ENCODE data around the gene ERBB2. TPM values are rescaled to one million over a fixed set of nuclear protein-coding genes. Genes with fewer than 3 reads are reported as not detected.

The ERBB2 gene
- total RNA-seq, 1 donor from 2014 or later = 7.1 TPM

DNA sequence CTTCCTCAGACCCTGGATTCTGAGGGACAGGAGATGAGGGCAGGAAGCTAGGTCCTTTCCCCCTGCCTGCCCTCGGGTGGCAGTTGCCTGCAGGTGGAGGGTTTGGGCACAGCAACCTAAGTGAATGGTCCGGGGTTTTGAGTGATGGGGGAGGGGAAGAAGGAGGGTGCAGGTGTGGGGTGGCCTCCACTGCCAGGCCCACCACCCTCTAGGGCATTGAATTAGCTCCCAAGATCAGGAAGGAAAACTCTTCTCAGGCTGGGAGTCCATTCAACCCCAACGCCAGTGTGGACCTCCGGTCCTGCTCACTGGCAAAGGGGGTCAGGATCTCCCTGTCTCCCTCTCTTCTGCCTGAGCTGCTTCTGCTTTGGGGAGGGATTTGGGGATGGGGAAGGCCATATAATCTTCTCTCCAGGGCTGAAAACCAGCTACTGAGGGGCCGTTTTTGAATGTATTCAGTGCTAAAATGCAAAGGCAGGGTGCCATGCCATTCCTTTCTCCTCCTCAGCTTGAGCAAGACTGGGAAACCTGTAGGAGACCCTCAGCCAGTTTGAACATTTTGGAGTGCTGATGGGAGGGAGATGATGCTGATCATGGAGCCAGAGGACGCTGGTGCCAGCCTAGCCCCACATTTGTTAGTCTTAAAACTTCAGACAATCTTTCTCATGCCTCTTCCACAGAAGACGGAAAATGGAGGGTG, 56.7 kb downstream of the ERBB2 start:
- TF ChIP-seq, protein P1, sequence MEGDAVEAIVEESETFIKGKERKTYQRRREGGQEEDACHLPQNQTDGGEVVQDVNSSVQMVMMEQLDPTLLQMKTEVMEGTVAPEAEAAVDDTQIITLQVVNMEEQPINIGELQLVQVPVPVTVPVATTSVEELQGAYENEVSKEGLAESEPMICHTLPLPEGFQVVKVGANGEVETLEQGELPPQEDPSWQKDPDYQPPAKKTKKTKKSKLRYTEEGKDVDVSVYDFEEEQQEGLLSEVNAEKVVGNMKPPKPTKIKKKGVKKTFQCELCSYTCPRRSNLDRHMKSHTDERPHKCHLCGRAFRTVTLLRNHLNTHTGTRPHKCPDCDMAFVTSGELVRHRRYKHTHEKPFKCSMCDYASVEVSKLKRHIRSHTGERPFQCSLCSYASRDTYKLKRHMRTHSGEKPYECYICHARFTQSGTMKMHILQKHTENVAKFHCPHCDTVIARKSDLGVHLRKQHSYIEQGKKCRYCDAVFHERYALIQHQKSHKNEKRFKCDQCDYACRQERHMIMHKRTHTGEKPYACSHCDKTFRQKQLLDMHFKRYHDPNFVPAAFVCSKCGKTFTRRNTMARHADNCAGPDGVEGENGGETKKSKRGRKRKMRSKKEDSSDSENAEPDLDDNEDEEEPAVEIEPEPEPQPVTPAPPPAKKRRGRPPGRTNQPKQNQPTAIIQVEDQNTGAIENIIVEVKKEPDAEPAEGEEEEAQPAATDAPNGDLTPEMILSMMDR (IDR thresholded peaks at IDR 0.05) = no peak
- Mint-ChIP-seq H3K27ac (peak overlapping the region; percentile 97), H3K36me3 (ENCODE audit: low read depth) (peaks cover 31% of the 10 kb centered on the region), H3K4me1 (peaks cover 81% of the 10 kb centered on the region), H3K9me3 (no peaks in the 10 kb centered on the region), H3K4me3 (peak overlapping the region; percentile 76), H3K27me3 (no peaks in the 10 kb centered on the region)
- no peak for ATAC-seq (ENCODE audit: low read depth)
- CTCF ChIA-PET = interaction anchor here (0.6 to 3.1 kb wide), 11 partner anchors 14 to 224 kb away, joined by 3 to 26 read pairs (median 7); partner anchors contain the start of genes IKZF3 and PSMD3
- DNase-seq = no peak
- POLR2A ChIA-PET = interaction anchor here (0.5 to 10.0 kb wide), 28 partner anchors 9 to 774 kb away, joined by 3 to 308 read pairs (median 8); partner anchors contain the start of genes IKZF3, LRRC3C, MIEN1 and ORMDL3
- intact Hi-C loops (cut with micrococcal nuclease) = loop anchor here (10.0 kb wide), 1 partner anchor 568 kb away; no protein-coding TSS in a partner anchor

DNA sequence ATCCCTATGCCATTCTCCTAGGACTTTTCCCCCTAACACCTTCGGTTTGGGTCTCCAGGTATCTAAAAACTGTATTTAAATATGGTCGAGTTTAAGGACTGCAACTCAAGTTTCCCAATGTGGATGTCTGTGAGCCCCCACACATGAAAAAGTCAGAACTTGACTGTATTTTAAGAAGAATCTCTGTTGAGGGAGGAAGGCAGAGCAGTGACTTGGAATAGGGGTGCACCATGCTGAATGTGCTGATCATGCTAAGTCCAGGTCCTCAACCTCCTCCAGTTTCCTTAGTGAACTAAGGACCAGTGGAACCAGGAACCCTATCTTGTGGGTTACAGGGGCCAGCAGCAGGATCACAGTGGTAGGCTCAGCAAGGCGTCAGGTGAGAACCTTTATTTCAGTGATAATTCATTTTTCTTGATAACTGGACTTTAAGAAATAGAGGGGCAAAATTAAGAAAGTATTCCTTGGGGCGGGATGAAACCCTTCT, 57.4 kb downstream of the ERBB2 start:
- DNase-seq = no peak
- ChIA-PET CTCF (interaction anchor here (0.6 to 3.1 kb wide), 5 partner anchors 13 to 136 kb away, joined by 3 to 26 read pairs (median 14); partner anchors contain the start of gene IKZF3), POLR2A (interaction anchor here (0.5 to 10.0 kb wide), 16 partner anchors 8 to 775 kb away, joined by 3 to 308 read pairs (median 22); partner anchors contain the start of genes IKZF3, MIEN1 and PSMD3)
- Mint-ChIP-seq H3K4me1 (peaks cover 81% of the 10 kb centered on the region), H3K27me3 (no peaks in the 10 kb centered on the region), H3K9me3 (no peaks in the 10 kb centered on the region), H3K4me3 (peak overlapping the region; percentile 61), H3K36me3 (ENCODE audit: low read depth) (peaks cover 38% of the 10 kb centered on the region), H3K27ac (peak overlapping the region; percentile 97)
- intact Hi-C loops (cut with micrococcal nuclease) = loop anchor here (10.0 kb wide), 1 partner anchor 568 kb away; no protein-coding TSS in a partner anchor
- TF ChIP-seq, protein P1 (IDR thresholded peaks at IDR 0.05) = no peak
- no peak for ATAC-seq (ENCODE audit: low read depth)

DNA sequence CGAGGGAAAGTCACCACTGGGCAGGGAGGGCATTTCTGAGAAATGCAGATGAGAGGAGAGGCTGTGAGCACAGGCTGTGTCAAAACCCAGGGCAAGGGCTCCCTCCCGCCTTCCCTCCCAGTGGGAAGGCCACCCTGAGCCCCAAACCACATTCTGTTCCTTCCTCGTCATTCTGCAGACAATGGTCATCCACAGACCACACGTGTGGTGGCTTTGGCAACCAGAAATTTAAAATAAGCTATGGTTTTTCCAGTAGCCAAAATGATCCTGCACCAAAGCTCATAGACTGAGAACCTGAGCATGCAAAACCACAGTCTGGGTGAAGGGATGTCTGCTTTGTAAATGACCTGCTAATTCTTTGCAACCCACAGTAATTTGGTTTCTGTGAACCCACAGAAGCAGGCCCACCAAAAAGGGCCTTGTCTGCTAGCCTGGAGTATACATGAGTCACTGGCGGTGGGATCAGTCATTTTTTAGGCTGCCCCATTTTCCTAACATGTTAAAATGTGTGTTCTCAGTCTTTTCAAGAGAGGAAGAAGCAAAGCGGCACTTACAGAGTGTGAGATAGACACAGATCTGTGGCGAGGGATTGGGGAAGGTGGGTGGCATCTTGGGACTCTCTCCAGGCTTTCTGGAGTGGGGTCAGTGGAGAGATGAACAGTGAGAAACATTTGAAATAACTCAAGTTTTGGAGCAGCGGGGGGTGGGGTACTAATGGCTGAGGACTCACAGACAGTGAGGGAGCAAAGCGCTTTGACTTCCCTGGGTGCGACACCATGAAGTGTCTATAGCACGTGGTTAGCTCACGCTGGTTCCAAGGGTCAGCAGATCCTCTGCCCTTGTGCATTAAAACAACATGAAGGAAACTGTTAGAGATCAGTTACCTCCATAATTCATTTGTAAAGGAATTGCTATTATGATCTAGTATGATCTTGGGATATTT, 58.3 kb downstream of the ERBB2 start:
- Mint-ChIP-seq H3K36me3 (ENCODE audit: low read depth) (peaks cover 48% of the 10 kb centered on the region), H3K9me3 (no peaks in the 10 kb centered on the region), H3K4me1 (peaks cover 81% of the 10 kb centered on the region), H3K27ac (peak overlapping the region; percentile 97), H3K27me3 (no peaks in the 10 kb centered on the region), H3K4me3 (peak overlapping the region; percentile 61)
- POLR2A ChIA-PET = interaction anchor here (0.7 to 10.0 kb wide), 14 partner anchors 9 to 222 kb away, joined by 3 to 308 read pairs (median 8); partner anchors contain the start of genes IKZF3, MIEN1 and PSMD3
- CTCF ChIA-PET = interaction anchor here (0.9 to 2.7 kb wide), 3 partner anchors 12 to 103 kb away, joined by 3 to 10 read pairs (median 4); no protein-coding TSS in a partner anchor
- ATAC-seq (ENCODE audit: low read depth) (no peak), DNase-seq (no peak)
- TF ChIP-seq, protein P1 (IDR thresholded peaks at IDR 0.05) = no peak
- intact Hi-C loops (cut with micrococcal nuclease) = loop anchor here (10.0 kb wide), 1 partner anchor 567 kb away; no protein-coding TSS in a partner anchor

GRCh38 chr17:39759204-39759603, 59.3 kb downstream of the ERBB2 start:
- POLR2A ChIA-PET = interaction anchor here (0.5 to 10.0 kb wide), 13 partner anchors 11 to 221 kb away, joined by 3 to 308 read pairs (median 5); partner anchors contain the start of genes IKZF3, MIEN1 and PSMD3
- Mint-ChIP-seq H3K4me1 (peaks cover 80% of the 10 kb centered on the region), H3K4me3 (peak overlapping the region; percentile 61), H3K9me3 (no peaks in the 10 kb centered on the region), H3K27me3 (no peaks in the 10 kb centered on the region), H3K36me3 (ENCODE audit: low read depth) (peaks cover 54% of the 10 kb centered on the region), H3K27ac (peak overlapping the region; percentile 97)
- CTCF ChIA-PET = interaction anchor here (0.8 to 2.7 kb wide), 6 partner anchors 11 to 138 kb away, joined by 3 to 10 read pairs (median 4); partner anchors contain the start of gene PNMT
- no peak for DNase-seq
- no peak for ATAC-seq (ENCODE audit: low read depth)
- TF ChIP-seq, protein P1 (IDR thresholded peaks at IDR 0.05) = no peak
- intact Hi-C loops (cut with micrococcal nuclease) = loop anchor here (10.0 kb wide), 1 partner anchor 566 kb away; no protein-coding TSS in a partner anchor
